ENCODE data around the gene SLC35A5.

GRCh38 chr3:112583105-112583504 is 21.3 kb downstream of the SLC35A5 start:
- TF ChIP-seq, protein P1, sequence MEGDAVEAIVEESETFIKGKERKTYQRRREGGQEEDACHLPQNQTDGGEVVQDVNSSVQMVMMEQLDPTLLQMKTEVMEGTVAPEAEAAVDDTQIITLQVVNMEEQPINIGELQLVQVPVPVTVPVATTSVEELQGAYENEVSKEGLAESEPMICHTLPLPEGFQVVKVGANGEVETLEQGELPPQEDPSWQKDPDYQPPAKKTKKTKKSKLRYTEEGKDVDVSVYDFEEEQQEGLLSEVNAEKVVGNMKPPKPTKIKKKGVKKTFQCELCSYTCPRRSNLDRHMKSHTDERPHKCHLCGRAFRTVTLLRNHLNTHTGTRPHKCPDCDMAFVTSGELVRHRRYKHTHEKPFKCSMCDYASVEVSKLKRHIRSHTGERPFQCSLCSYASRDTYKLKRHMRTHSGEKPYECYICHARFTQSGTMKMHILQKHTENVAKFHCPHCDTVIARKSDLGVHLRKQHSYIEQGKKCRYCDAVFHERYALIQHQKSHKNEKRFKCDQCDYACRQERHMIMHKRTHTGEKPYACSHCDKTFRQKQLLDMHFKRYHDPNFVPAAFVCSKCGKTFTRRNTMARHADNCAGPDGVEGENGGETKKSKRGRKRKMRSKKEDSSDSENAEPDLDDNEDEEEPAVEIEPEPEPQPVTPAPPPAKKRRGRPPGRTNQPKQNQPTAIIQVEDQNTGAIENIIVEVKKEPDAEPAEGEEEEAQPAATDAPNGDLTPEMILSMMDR (IDR thresholded peaks at IDR 0.05) = no peak
- TF ChIP-seq POLR2A (IDR thresholded peaks at IDR 0.05) = no peak
- no peak for TF ChIP-seq POLR2AphosphoS5 (IDR thresholded peaks at IDR 0.05)
